Measurements from ENCODE around the gene CTSL.

Gene CTSL

GRCh38 chr9:87701491-87701890 is 24.4 kb upstream of the CTSL start:
- H3K36me3 ChIP-seq (ENCODE audit: control insufficient read depth in 1 of 2, insufficient read depth in 2 of 2, low read length in 2 of 2) = peaks cover 4 to 36% of the 10 kb centered on the region in 2 donors
- H3K27ac ChIP-seq (ENCODE audit: low read depth, low read length) = no peak overlapping the region
- no peaks in the 10 kb centered on the region for H3K9me3 ChIP-seq (ENCODE audit: control insufficient read depth in 1 of 2, low read length in 2 of 2)
- H3K4me3 ChIP-seq (ENCODE audit: low read depth in 1 of 2, low read length in 2 of 2) = no peak overlapping the region
- no peaks in the 10 kb centered on the region for H3K4me1 ChIP-seq (ENCODE audit: control insufficient read depth in 1 of 2, insufficient read depth in 2 of 2, low read length in 2 of 2)
- no peaks in the 10 kb centered on the region for H3K27me3 ChIP-seq (ENCODE audit: control insufficient read depth in 1 of 2, insufficient read depth in 2 of 2, low read length in 2 of 2)
- H3K9ac ChIP-seq (ENCODE audit: low read depth in 1 of 2, low read length in 2 of 2) = no peak overlapping the region

- H3K9ac ChIP-seq (ENCODE audit: low read depth in 1 of 2, low read length in 2 of 2) = no peak overlapping the region
- no peak overlapping the region for H3K4me3 ChIP-seq (ENCODE audit: low read depth in 1 of 2, low read length in 2 of 2)
- no peaks in the 10 kb centered on the region for H3K4me1 ChIP-seq (ENCODE audit: control insufficient read depth in 1 of 2, insufficient read depth in 2 of 2, low read length in 2 of 2)
- H3K27me3 ChIP-seq (ENCODE audit: control insufficient read depth in 1 of 2, insufficient read depth in 2 of 2, low read length in 2 of 2) = no peaks in the 10 kb centered on the region
- H3K36me3 ChIP-seq (ENCODE audit: control insufficient read depth in 1 of 2, insufficient read depth in 2 of 2, low read length in 2 of 2) = peaks cover 8 to 37% of the 10 kb centered on the region in 2 donors
- H3K9me3 ChIP-seq (ENCODE audit: control insufficient read depth in 1 of 2, low read length in 2 of 2) = no peaks in the 10 kb centered on the region
- no peak overlapping the region for H3K27ac ChIP-seq (ENCODE audit: low read depth, low read length)
Observed at GRCh38 chr9:87701931-87702421, 23.9 kb upstream of the CTSL start.

- H3K27me3 ChIP-seq (ENCODE audit: control insufficient read depth in 1 of 2, insufficient read depth in 2 of 2, low read length in 2 of 2) = no peaks in the 10 kb centered on the region
- H3K36me3 ChIP-seq (ENCODE audit: control insufficient read depth in 1 of 2, insufficient read depth in 2 of 2, low read length in 2 of 2) = peaks cover 13 to 37% of the 10 kb centered on the region in 2 donors
- H3K4me1 ChIP-seq (ENCODE audit: control insufficient read depth in 1 of 2, insufficient read depth in 2 of 2, low read length in 2 of 2) = no peaks in the 10 kb centered on the region
- H3K9ac ChIP-seq (ENCODE audit: low read depth in 1 of 2, low read length in 2 of 2) = no peak overlapping the region
- no peak overlapping the region for H3K27ac ChIP-seq (ENCODE audit: low read depth, low read length)
- H3K9me3 ChIP-seq (ENCODE audit: control insufficient read depth in 1 of 2, low read length in 2 of 2) = no peaks in the 10 kb centered on the region
- no peak overlapping the region for H3K4me3 ChIP-seq (ENCODE audit: low read depth in 1 of 2, low read length in 2 of 2)
Observed at GRCh38 chr9:87702921-87703320, 23.0 kb upstream of the CTSL start.

GRCh38 chr9:87703636-87704276 is 22.2 kb upstream of the CTSL start:
- Histone ChIP-seq H3K36me3 (ENCODE audit: control insufficient read depth in 1 of 2, insufficient read depth in 2 of 2, low read length in 2 of 2) (peaks cover 15 to 31% of the 10 kb centered on the region in 2 donors), H3K27ac (ENCODE audit: low read depth, low read length) (no peak overlapping the region), H3K27me3 (ENCODE audit: control insufficient read depth in 1 of 2, insufficient read depth in 2 of 2, low read length in 2 of 2) (no peaks in the 10 kb centered on the region), H3K4me1 (ENCODE audit: control insufficient read depth in 1 of 2, insufficient read depth in 2 of 2, low read length in 2 of 2) (no peaks in the 10 kb centered on the region), H3K9me3 (ENCODE audit: control insufficient read depth in 1 of 2, low read length in 2 of 2) (no peaks in the 10 kb centered on the region), H3K4me3 (ENCODE audit: low read depth in 1 of 2, low read length in 2 of 2) (no peak overlapping the region), H3K9ac (ENCODE audit: low read depth in 1 of 2, low read length in 2 of 2) (no peak overlapping the region)

- no peaks in the 10 kb centered on the region for H3K4me1 ChIP-seq (ENCODE audit: control insufficient read depth in 1 of 2, insufficient read depth in 2 of 2, low read length in 2 of 2)
- no peaks in the 10 kb centered on the region for H3K9me3 ChIP-seq (ENCODE audit: control insufficient read depth in 1 of 2, low read length in 2 of 2)
- H3K36me3 ChIP-seq (ENCODE audit: control insufficient read depth in 1 of 2, insufficient read depth in 2 of 2, low read length in 2 of 2) = peaks cover 15 to 31% of the 10 kb centered on the region in 2 donors
- H3K27me3 ChIP-seq (ENCODE audit: control insufficient read depth in 1 of 2, insufficient read depth in 2 of 2, low read length in 2 of 2) = no peaks in the 10 kb centered on the region
- no peak overlapping the region for H3K9ac ChIP-seq (ENCODE audit: low read depth in 1 of 2, low read length in 2 of 2)
- no peak overlapping the region for H3K4me3 ChIP-seq (ENCODE audit: low read depth in 1 of 2, low read length in 2 of 2)
- H3K27ac ChIP-seq (ENCODE audit: low read depth, low read length) = no peak overlapping the region
Observed at GRCh38 chr9:87704342-87704741, 21.6 kb upstream of the CTSL start.

- peaks cover 15 to 24% of the 10 kb centered on the region in 2 donors for H3K36me3 ChIP-seq (ENCODE audit: control insufficient read depth in 1 of 2, insufficient read depth in 2 of 2, low read length in 2 of 2)
Observed at GRCh38 chr9:87706066-87706739, 19.7 kb upstream of the CTSL start.

GRCh38 chr9:87707805-87708506 is 18.0 kb upstream of the CTSL start:
- H3K27me3 ChIP-seq (ENCODE audit: control insufficient read depth in 1 of 2, insufficient read depth in 2 of 2, low read length in 2 of 2) = no peaks in the 10 kb centered on the region
- H3K36me3 ChIP-seq (ENCODE audit: control insufficient read depth in 1 of 2, insufficient read depth in 2 of 2, low read length in 2 of 2) = peaks cover 15 to 22% of the 10 kb centered on the region in 2 donors
- H3K27ac ChIP-seq (ENCODE audit: low read depth, low read length) = no peak overlapping the region
- H3K9ac ChIP-seq (ENCODE audit: low read depth in 1 of 2, low read length in 2 of 2) = no peak overlapping the region
- H3K9me3 ChIP-seq (ENCODE audit: control insufficient read depth in 1 of 2, low read length in 2 of 2) = no peaks in the 10 kb centered on the region
- peaks cover 0 to under 1% of the 10 kb centered on the region in 2 donors for H3K4me1 ChIP-seq (ENCODE audit: control insufficient read depth in 1 of 2, insufficient read depth in 2 of 2, low read length in 2 of 2)
- H3K4me3 ChIP-seq (ENCODE audit: low read depth in 1 of 2, low read length in 2 of 2) = no peak overlapping the region

More at GRCh38 chr9:87706066-87706739, 19.7 kb upstream of the CTSL start:
- H3K4me3 ChIP-seq (ENCODE audit: low read depth in 1 of 2, low read length in 2 of 2) = no peak overlapping the region
- H3K9me3 ChIP-seq (ENCODE audit: control insufficient read depth in 1 of 2, low read length in 2 of 2) = no peaks in the 10 kb centered on the region
- no peak overlapping the region for H3K9ac ChIP-seq (ENCODE audit: low read depth in 1 of 2, low read length in 2 of 2)
- no peak overlapping the region for H3K27ac ChIP-seq (ENCODE audit: low read depth, low read length)
- no peaks in the 10 kb centered on the region for H3K4me1 ChIP-seq (ENCODE audit: control insufficient read depth in 1 of 2, insufficient read depth in 2 of 2, low read length in 2 of 2)
- no peaks in the 10 kb centered on the region for H3K27me3 ChIP-seq (ENCODE audit: control insufficient read depth in 1 of 2, insufficient read depth in 2 of 2, low read length in 2 of 2)

GRCh38 chr9:87708546-87708945 is 17.4 kb upstream of the CTSL start:
- no peak overlapping the region for H3K9ac ChIP-seq (ENCODE audit: low read depth in 1 of 2, low read length in 2 of 2)
- H3K9me3 ChIP-seq (ENCODE audit: control insufficient read depth in 1 of 2, low read length in 2 of 2) = no peaks in the 10 kb centered on the region
- H3K27me3 ChIP-seq (ENCODE audit: control insufficient read depth in 1 of 2, insufficient read depth in 2 of 2, low read length in 2 of 2) = no peaks in the 10 kb centered on the region
- H3K4me3 ChIP-seq (ENCODE audit: low read depth in 1 of 2, low read length in 2 of 2) = no peak overlapping the region
- H3K4me1 ChIP-seq (ENCODE audit: control insufficient read depth in 1 of 2, insufficient read depth in 2 of 2, low read length in 2 of 2) = peaks cover 0 to 5% of the 10 kb centered on the region in 2 donors
- H3K27ac ChIP-seq (ENCODE audit: low read depth, low read length) = no peak overlapping the region
- H3K36me3 ChIP-seq (ENCODE audit: control insufficient read depth in 1 of 2, insufficient read depth in 2 of 2, low read length in 2 of 2) = peaks cover 15 to 16% of the 10 kb centered on the region in 2 donors

GRCh38 chr9:87708986-87709728 is 16.8 kb upstream of the CTSL start:
- no peak overlapping the region for H3K4me3 ChIP-seq (ENCODE audit: low read depth in 1 of 2, low read length in 2 of 2)
- H3K9ac ChIP-seq (ENCODE audit: low read depth in 1 of 2, low read length in 2 of 2) = no peak overlapping the region
- H3K4me1 ChIP-seq (ENCODE audit: control insufficient read depth in 1 of 2, insufficient read depth in 2 of 2, low read length in 2 of 2) = peaks cover 4 to 5% of the 10 kb centered on the region in 2 donors
- no peaks in the 10 kb centered on the region for H3K27me3 ChIP-seq (ENCODE audit: control insufficient read depth in 1 of 2, insufficient read depth in 2 of 2, low read length in 2 of 2)
- no peaks in the 10 kb centered on the region for H3K9me3 ChIP-seq (ENCODE audit: control insufficient read depth in 1 of 2, low read length in 2 of 2)
- H3K36me3 ChIP-seq (ENCODE audit: control insufficient read depth in 1 of 2, insufficient read depth in 2 of 2, low read length in 2 of 2) = peaks cover 15% of the 10 kb centered on the region in 2 donors
- no peak overlapping the region for H3K27ac ChIP-seq (ENCODE audit: low read depth, low read length)
